ENCODE results near the gene DNASE1L1.

Gene DNASE1L1

GRCh38 chrX:154432210-154432609 is 23.2 kb upstream of the DNASE1L1 start:
- Histone ChIP-seq H2BK5ac (ENCODE audit: low read length) (no peak overlapping the region), H2BK15ac (ENCODE audit: low read length) (no peak overlapping the region), H3K9ac (ENCODE audit: low read depth, low read length, poor library complexity) (no peak overlapping the region), H3K14ac (ENCODE audit: low read length) (no peak overlapping the region), H3K27me3 (ENCODE audit: control insufficient read depth in 3 of 3, insufficient read depth in 3 of 3, low read depth in 1 of 3, low read length in 3 of 3) (no peaks in the 10 kb centered on the region), H4K91ac (ENCODE audit: low read depth, low read length, poor library complexity) (no peak overlapping the region), H3K18ac (ENCODE audit: low read length) (no peak overlapping the region), H3K23ac (ENCODE audit: low read depth, low read length, poor library complexity) (no peak overlapping the region), H3K9me3 (replicated peaks in 1 of 2; ENCODE audit: control insufficient read depth in 2 of 2, insufficient read depth in 1 of 2, low read depth in 1 of 2, low read length in 2 of 2) (no peaks in the 10 kb centered on the region), H2BK120ac (ENCODE audit: low read depth, low read length) (no peak overlapping the region), H2AFZ (ENCODE audit: low read length) (no peak overlapping the region), H3K27ac (replicated peaks; ENCODE audit: low read length) (no peak overlapping the region), H3K79me1 (ENCODE audit: low read depth, low read length) (peaks cover 13% of the 10 kb centered on the region), H2BK12ac (ENCODE audit: low read length) (no peak overlapping the region), H3K4ac (ENCODE audit: low read length) (no peak overlapping the region), H4K8ac (ENCODE audit: low read depth, low read length) (no peak overlapping the region), H3K4me2 (ENCODE audit: insufficient read depth, low read length, poor library complexity, severe bottlenecking) (no peak overlapping the region), H3K4me1 (ENCODE audit: control insufficient read depth in 2 of 2, insufficient read depth in 1 of 2, low read depth in 1 of 2, low read length in 2 of 2) (peaks cover 4 to 6% of the 10 kb centered on the region in 2 donors), H3K36me3 (replicated peaks in 1 of 2; ENCODE audit: control insufficient read depth in 2 of 2, insufficient read depth in 2 of 2, low read length in 2 of 2) (peaks cover 7 to 54% of the 10 kb centered on the region in 2 donors), H3K4me3 (ENCODE audit: low read length in 2 of 2) (no peak overlapping the region), H2AK5ac (ENCODE audit: low read depth, low read length) (no peak overlapping the region)
- WGBS, 2 donors (ENCODE audit: extremely low coverage in 2 of 2, insufficient read length in 2 of 2, insufficient replicate concordance in 1 of 2): no CpG with 5 or more reads among the region's 8 CpGs
- DNase-seq (ENCODE audit: low spot score): no peak

- Histone ChIP-seq H4K91ac (ENCODE audit: low read depth, low read length, poor library complexity) (no peak overlapping the region), H3K23ac (ENCODE audit: low read depth, low read length, poor library complexity) (no peak overlapping the region), H3K79me1 (ENCODE audit: low read depth, low read length) (peaks cover 11% of the 10 kb centered on the region), H3K36me3 (replicated peaks in 1 of 2; ENCODE audit: control insufficient read depth in 2 of 2, insufficient read depth in 2 of 2, low read length in 2 of 2) (peaks cover 7 to 53% of the 10 kb centered on the region in 2 donors), H3K4me3 (ENCODE audit: low read length in 2 of 2) (no peak overlapping the region), H3K9ac (ENCODE audit: low read depth, low read length, poor library complexity) (no peak overlapping the region), H3K18ac (ENCODE audit: low read length) (no peak overlapping the region), H2AK5ac (ENCODE audit: low read depth, low read length) (no peak overlapping the region), H3K27ac (replicated peaks; ENCODE audit: low read length) (no peak overlapping the region), H3K4ac (ENCODE audit: low read length) (no peak overlapping the region), H3K4me2 (ENCODE audit: insufficient read depth, low read length, poor library complexity, severe bottlenecking) (no peak overlapping the region), H2BK5ac (ENCODE audit: low read length) (no peak overlapping the region), H2AFZ (ENCODE audit: low read length) (no peak overlapping the region), H2BK12ac (ENCODE audit: low read length) (no peak overlapping the region), H3K27me3 (ENCODE audit: control insufficient read depth in 3 of 3, insufficient read depth in 3 of 3, low read depth in 1 of 3, low read length in 3 of 3) (no peaks in the 10 kb centered on the region), H4K8ac (ENCODE audit: low read depth, low read length) (no peak overlapping the region), H3K14ac (ENCODE audit: low read length) (no peak overlapping the region), H3K4me1 (ENCODE audit: control insufficient read depth in 2 of 2, insufficient read depth in 1 of 2, low read depth in 1 of 2, low read length in 2 of 2) (peaks cover 3 to 6% of the 10 kb centered on the region in 2 donors), H2BK120ac (ENCODE audit: low read depth, low read length) (no peak overlapping the region), H3K9me3 (replicated peaks in 1 of 2; ENCODE audit: control insufficient read depth in 2 of 2, insufficient read depth in 1 of 2, low read depth in 1 of 2, low read length in 2 of 2) (no peaks in the 10 kb centered on the region), H2BK15ac (ENCODE audit: low read length) (no peak overlapping the region)
- no peak for DNase-seq (ENCODE audit: low spot score)
- no CpG with 5 or more reads among the region's 5 CpGs for whole genome bisulfite sequencing, 2 donors (ENCODE audit: extremely low coverage in 2 of 2, insufficient read length in 2 of 2, insufficient replicate concordance in 1 of 2)
Observed at GRCh38 chrX:154431341-154431740, 22.3 kb upstream of the DNASE1L1 start.

- Histone ChIP-seq H2AFZ (ENCODE audit: low read length) (no peak overlapping the region), H3K36me3 (replicated peaks in 1 of 2; ENCODE audit: control insufficient read depth in 2 of 2, insufficient read depth in 2 of 2, low read length in 2 of 2) (peaks cover 7 to 49% of the 10 kb centered on the region in 2 donors), H3K4ac (ENCODE audit: low read length) (no peak overlapping the region), H3K27ac (replicated peaks; ENCODE audit: low read length) (no peak overlapping the region), H3K14ac (ENCODE audit: low read length) (no peak overlapping the region), H4K91ac (ENCODE audit: low read depth, low read length, poor library complexity) (no peak overlapping the region), H3K9ac (ENCODE audit: low read depth, low read length, poor library complexity) (no peak overlapping the region), H3K4me3 (ENCODE audit: low read length in 2 of 2) (no peak overlapping the region), H2BK12ac (ENCODE audit: low read length) (no peak overlapping the region), H2BK120ac (ENCODE audit: low read depth, low read length) (no peak overlapping the region), H3K79me1 (ENCODE audit: low read depth, low read length) (peaks cover 11% of the 10 kb centered on the region), H3K9me3 (replicated peaks in 1 of 2; ENCODE audit: control insufficient read depth in 2 of 2, insufficient read depth in 1 of 2, low read depth in 1 of 2, low read length in 2 of 2) (no peaks in the 10 kb centered on the region), H3K23ac (ENCODE audit: low read depth, low read length, poor library complexity) (no peak overlapping the region), H3K4me1 (ENCODE audit: control insufficient read depth in 2 of 2, insufficient read depth in 1 of 2, low read depth in 1 of 2, low read length in 2 of 2) (peaks cover 0 to 6% of the 10 kb centered on the region in 2 donors), H2AK5ac (ENCODE audit: low read depth, low read length) (no peak overlapping the region), H2BK5ac (ENCODE audit: low read length) (no peak overlapping the region), H3K4me2 (ENCODE audit: insufficient read depth, low read length, poor library complexity, severe bottlenecking) (no peak overlapping the region), H3K18ac (ENCODE audit: low read length) (no peak overlapping the region), H4K8ac (ENCODE audit: low read depth, low read length) (no peak overlapping the region), H3K27me3 (ENCODE audit: control insufficient read depth in 3 of 3, insufficient read depth in 3 of 3, low read depth in 1 of 3, low read length in 3 of 3) (no peaks in the 10 kb centered on the region), H2BK15ac (ENCODE audit: low read length) (no peak overlapping the region)
- DNase-seq (ENCODE audit: low spot score): no peak
- no CpG with 5 or more reads among the region's 7 CpGs for WGBS, 2 donors (ENCODE audit: extremely low coverage in 2 of 2, insufficient read length in 2 of 2, insufficient replicate concordance in 1 of 2)
Observed at GRCh38 chrX:154430916-154431315, 21.9 kb upstream of the DNASE1L1 start.

GRCh38 chrX:154430479-154430878 is 21.4 kb upstream of the DNASE1L1 start:
- no peaks in the 10 kb centered on the region for H3K9me3 ChIP-seq (replicated peaks in 1 of 2; ENCODE audit: control insufficient read depth in 2 of 2, insufficient read depth in 1 of 2, low read depth in 1 of 2, low read length in 2 of 2)
- H4K8ac ChIP-seq (ENCODE audit: low read depth, low read length): no peak overlapping the region
- no peak overlapping the region for H2AK5ac ChIP-seq (ENCODE audit: low read depth, low read length)
- no peak overlapping the region for H3K23ac ChIP-seq (ENCODE audit: low read depth, low read length, poor library complexity)
- H3K4me2 ChIP-seq (ENCODE audit: insufficient read depth, low read length, poor library complexity, severe bottlenecking): no peak overlapping the region
- H3K27ac ChIP-seq (replicated peaks; ENCODE audit: low read length): no peak overlapping the region
- H2AFZ ChIP-seq (ENCODE audit: low read length): no peak overlapping the region
- H3K27me3 ChIP-seq (ENCODE audit: control insufficient read depth in 3 of 3, insufficient read depth in 3 of 3, low read depth in 1 of 3, low read length in 3 of 3): no peaks in the 10 kb centered on the region
- no peak overlapping the region for H2BK12ac ChIP-seq (ENCODE audit: low read length)
- no peak overlapping the region for H3K9ac ChIP-seq (ENCODE audit: low read depth, low read length, poor library complexity)
- H3K14ac ChIP-seq (ENCODE audit: low read length): no peak overlapping the region
- H3K4me1 ChIP-seq (ENCODE audit: control insufficient read depth in 2 of 2, insufficient read depth in 1 of 2, low read depth in 1 of 2, low read length in 2 of 2): peaks cover 0 to 6% of the 10 kb centered on the region in 2 donors
- H2BK5ac ChIP-seq (ENCODE audit: low read length): no peak overlapping the region
- H4K91ac ChIP-seq (ENCODE audit: low read depth, low read length, poor library complexity): no peak overlapping the region
- no peak overlapping the region for H3K18ac ChIP-seq (ENCODE audit: low read length)
- no CpG with 5 or more reads among the region's 6 CpGs for WGBS, 2 donors (ENCODE audit: extremely low coverage in 2 of 2, insufficient read length in 2 of 2, insufficient replicate concordance in 1 of 2)
- peaks cover 7 to 45% of the 10 kb centered on the region in 2 donors for H3K36me3 ChIP-seq (replicated peaks in 1 of 2; ENCODE audit: control insufficient read depth in 2 of 2, insufficient read depth in 2 of 2, low read length in 2 of 2)
- H2BK15ac ChIP-seq (ENCODE audit: low read length): no peak overlapping the region
- peaks cover 11% of the 10 kb centered on the region for H3K79me1 ChIP-seq (ENCODE audit: low read depth, low read length)
- H2BK120ac ChIP-seq (ENCODE audit: low read depth, low read length): no peak overlapping the region
- H3K4me3 ChIP-seq (ENCODE audit: low read length in 2 of 2): no peak overlapping the region
- no peak for DNase-seq (ENCODE audit: low spot score)
- no peak overlapping the region for H3K4ac ChIP-seq (ENCODE audit: low read length)
